HG03565 (cell line): ENCODE results near the gene CMIP.
"Not testable (repeated sequence)": the region's sequence is repeated elsewhere in the genome, so short reads cannot be mapped to it uniquely, and the experiment has no call there.

Source experiments
- ATAC-seq: cut with Tn5 transposase; IDR thresholded peaks from one replicate; pipeline ENCODE4 v1.9.1; 2021; ENCODE audit warnings: mild to moderate bottlenecking, moderate library complexity; ENCODE audit not compliant: unreplicated experiment

The CMIP gene

DNA sequence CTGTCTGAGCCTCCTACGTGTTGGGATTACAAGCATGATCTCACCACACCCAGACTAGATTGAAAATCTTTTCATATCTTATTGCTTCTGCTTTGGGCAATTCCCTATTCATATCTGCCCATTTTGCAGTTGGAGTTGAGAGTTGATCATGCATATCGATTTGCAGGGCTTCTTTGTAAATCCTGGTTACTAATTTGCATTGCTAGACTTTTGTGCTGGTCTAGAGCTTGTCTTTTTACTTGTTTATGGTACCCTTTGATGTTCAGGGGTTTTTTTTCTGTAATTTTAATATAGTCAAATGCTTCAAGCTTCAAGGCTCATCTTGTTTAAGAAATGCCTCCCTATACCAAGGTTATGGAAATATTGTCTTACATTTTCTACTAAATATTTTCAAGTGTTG, 23.5 kb upstream of the CMIP start:
- no peak for ATAC-seq

GRCh38 chr16:81421536-81421935, 23.1 kb upstream of the CMIP start:
- no peak for ATAC-seq

DNA sequence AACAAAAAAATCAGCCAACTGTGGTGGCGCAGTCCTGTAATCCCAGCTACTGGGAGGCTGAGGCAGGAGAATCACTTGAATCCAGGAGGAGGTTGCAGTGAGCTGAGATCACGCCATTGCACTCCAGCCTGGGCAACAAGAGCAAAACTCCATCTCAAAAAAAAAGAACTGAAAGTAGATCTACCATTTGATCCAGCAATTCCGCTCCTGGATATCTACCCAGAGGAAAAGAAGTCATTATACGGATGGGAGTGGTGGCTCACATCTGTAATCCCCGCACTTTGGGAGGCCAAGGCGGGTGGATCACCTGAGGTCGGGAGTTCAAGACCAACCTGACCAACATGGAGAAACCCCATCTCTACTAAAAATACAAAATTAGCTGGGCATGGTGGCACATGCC, 22.5 kb upstream of the CMIP start:
- not testable (repeated sequence) for ATAC-seq

DNA sequence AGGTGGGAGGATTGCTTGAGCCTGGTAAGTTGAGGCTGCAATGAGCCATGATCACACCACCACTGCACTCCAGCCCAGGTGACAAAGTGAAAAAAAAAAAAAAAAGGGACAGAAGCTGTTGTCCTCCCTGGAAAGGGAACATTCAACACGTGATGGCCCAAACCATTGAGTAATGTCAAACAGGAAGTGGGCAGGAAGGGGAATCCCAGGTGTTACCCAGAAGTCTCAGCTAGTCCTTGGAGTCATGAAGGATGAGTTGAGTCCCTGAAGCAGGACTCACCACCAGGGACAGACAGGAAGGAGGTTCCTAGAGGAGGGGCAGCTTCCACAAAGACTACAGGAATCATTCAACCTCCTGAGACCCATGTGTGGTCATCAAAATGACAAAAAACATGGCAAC, 19.8 kb upstream of the CMIP start:
- no peak for ATAC-seq

DNA sequence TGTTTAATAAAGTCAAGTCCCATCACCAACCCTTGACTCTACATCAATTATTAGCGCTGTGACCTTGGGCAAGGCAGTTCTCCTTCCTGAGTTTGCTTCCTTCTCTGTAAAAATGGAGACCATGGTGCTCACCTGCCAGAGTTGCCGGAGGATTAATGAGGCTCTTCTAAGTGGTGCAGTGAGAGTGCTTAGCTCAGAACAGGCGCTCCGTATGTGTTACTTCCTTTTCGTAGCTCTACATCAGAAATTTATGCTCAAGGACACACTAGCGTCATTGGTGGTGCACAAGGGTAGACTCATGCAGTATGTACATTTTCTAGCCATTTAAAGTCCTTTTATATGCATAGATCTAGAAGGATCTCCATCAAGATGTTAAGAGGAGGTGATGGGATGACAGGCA, 17.4 kb upstream of the CMIP start:
- no peak for ATAC-seq

GRCh38 chr16:81429045-81429521, 15.5 kb upstream of the CMIP start:
- no peak for ATAC-seq

GRCh38 chr16:81431554-81432353, 12.9 kb upstream of the CMIP start:
- peak; percentile 29 for ATAC-seq

DNA sequence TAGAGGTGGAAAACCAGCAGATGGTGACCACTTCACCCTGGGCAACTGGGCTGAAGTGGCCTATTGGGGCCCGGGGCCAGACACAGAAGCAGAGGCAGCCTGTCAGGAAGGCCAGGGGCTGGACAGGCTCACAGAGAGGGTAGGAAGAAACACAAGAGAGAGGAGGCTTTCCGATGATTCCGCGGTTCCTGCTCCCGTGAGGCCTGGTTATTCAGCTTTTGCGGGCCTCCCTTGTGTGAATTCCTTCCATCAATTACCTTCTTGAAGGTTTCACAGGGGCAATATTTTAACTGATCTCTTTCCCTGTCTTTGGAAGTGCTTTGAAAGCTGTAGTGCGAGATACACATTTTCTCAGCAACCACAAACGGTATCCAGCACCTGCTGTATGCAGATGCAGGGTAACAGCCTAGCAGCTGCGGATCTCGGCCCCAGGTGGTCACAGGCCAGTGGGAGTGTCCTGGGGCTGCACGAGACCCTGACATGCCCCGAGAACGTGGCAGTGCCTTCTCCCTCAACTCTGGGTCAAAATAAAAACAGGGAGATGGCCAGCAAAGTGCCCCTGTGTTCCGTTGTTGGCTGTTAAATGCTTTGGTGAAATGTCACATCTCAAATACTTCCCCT, 11.6 kb upstream of the CMIP start:
- ATAC-seq: no peak

- no peak for ATAC-seq
These were observed 9.5 kb upstream of the CMIP start for GRCh38 chr16:81435103-81435502.

DNA sequence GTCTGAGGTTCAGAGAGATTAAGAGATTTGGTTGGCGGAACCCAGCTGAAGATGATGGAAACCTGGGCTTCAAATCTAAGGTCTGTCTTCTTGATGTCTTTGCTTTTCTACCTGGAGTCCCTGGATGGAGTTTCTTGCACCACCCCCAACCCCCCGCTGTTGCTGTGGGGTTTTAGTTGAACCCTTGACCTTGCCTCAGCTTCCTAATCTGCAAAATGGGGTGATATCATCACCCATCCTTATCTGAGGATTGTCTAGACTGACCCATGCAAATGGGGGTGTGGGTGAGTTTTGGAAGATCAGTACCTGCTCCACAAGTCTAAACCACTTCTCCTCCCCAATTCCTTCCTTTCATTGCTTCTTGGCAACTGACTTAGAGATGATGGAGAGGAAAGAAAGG, 9.0 kb upstream of the CMIP start:
- no peak for ATAC-seq

DNA sequence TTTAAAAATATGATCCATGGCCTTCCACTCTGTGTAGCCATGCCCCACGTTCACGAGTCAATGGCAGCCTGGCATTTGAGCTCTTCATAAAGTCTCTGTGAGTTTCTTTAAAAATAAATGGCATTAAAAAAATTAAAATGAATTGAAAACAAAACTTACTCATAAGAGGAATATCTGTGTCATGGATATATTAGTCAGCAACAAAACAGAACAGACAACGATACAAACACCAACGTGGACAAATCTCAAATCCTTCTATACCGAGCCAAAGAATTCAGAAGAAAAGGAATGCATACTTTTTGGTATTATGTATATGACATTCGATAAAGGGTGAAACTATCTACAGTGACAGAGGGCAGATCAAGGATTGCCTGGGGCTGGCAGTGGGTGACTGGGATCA, 8.2 kb upstream of the CMIP start:
- no peak for ATAC-seq

DNA sequence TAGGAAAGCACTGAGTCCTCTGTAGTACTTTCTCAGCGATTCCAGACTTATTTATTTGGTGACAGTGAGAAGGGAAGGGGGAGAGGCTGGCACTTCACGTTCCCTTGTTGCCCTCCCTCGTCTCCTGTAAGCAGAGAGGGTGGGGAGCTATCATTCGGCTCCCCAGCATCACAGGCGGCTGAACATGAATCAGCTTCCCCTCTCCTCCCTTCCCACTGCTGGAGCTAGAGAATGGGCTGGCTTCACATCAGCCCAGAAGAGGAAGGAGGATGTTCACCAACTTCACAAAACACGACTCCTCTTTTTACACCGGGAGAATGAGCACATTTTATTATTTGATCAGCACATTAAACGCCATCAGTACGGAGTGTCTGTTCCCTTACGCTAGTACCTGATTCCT, 6.7 kb upstream of the CMIP start:
- ATAC-seq: no peak

DNA sequence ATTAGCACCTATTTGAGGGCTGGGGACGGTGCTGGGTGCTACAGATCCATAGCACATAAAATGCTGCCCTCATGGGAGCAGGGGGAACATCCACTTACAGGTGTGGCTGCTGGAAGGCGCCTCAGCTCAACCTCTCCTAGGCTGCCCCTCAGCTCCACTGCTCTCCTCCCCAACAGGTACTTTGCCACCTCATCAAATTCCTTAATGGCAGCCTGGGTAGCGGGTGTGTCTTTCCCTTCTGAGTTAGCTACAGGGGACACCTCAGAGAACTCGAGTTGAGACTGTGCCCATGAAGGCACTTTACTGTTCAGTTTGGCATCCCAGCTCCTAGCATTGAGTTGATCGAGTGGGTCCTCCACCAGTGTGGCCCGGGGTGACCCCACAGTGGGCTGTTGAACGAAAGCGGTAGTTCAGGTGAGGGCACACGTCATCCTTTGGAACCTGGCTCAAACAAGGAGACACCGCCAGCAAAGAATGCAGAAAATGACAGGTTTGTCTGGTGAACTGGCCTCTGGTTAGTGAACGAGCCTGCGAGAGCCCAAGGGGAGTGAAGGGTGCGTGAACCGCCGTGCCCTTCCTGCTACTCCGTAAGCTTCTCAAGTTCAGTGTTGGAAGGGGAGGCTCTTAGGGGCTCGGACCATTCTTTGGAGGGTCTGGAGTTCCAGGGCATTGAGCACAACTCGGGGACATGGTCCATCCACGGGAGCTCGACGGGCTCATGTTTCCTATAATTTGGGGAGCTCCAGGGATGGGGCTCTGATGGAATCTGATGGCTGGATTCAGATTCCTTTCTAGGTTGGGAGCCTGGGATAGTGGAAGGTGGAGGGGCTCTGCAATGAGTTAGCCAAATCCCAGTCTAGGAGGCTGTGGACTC, 3.5 kb upstream of the CMIP start:
- no peak for ATAC-seq

- no peak for ATAC-seq
These were observed 2.2 kb upstream of the CMIP start for GRCh38 chr16:81442220-81442915.

- no peak for ATAC-seq
These were observed 1.5 kb upstream of the CMIP start for GRCh38 chr16:81442916-81443687.

DNA sequence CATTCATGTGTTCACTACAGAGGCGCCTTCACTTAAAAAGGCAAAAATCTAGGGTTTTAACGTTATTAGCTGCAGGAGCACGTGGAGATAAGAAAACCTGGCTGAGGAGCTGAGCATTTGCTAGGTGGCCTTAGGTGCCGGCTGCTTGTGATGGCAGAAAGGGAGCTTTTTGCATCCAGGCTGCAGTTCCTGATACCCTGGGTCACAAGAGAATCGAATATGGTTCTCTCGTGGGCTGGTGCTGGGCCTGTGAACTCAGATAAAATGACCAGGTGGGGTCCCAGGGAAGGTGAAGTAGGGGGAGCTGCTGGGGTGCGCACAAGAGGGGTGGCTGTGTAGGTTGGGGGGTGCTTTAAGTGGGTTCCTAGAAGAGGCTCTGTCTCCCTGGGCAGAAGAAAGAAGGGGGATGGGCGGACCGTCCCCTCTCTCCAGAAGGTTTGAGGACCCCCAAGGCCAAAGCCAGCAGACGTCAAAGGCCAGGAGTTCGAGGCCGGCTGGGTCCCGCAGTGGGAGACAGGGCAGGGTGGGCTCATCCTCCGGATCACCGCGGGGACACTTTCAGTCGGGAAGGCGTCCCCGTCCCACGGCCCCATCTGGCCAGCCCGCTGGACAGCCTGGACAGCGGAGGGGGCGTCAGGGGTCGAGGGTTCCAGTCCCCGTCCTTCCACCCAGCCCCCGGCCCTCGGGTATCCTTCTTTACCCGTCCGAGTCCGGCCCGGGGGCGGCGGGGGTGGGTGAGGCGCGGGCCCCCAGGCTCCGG, 740 bp upstream of the CMIP start:
- ATAC-seq: no peak

- no peak for ATAC-seq
These were observed 744 bp downstream of the CMIP start for GRCh38 chr16:81445143-81445961.
